HG02798 (cell line): ENCODE measurements around the gene HYAL1.
"Not testable (repeated sequence)": the region's sequence is repeated elsewhere in the genome, so short reads cannot be mapped to it uniquely, and the experiment has no call there.

Source experiments
- ATAC-seq: cut with Tn5 transposase; IDR thresholded peaks from one replicate; pipeline ENCODE4 v1.9.1; 2021; ENCODE audit warnings: mild to moderate bottlenecking; ENCODE audit not compliant: unreplicated experiment, poor library complexity

Gene HYAL1

DNA sequence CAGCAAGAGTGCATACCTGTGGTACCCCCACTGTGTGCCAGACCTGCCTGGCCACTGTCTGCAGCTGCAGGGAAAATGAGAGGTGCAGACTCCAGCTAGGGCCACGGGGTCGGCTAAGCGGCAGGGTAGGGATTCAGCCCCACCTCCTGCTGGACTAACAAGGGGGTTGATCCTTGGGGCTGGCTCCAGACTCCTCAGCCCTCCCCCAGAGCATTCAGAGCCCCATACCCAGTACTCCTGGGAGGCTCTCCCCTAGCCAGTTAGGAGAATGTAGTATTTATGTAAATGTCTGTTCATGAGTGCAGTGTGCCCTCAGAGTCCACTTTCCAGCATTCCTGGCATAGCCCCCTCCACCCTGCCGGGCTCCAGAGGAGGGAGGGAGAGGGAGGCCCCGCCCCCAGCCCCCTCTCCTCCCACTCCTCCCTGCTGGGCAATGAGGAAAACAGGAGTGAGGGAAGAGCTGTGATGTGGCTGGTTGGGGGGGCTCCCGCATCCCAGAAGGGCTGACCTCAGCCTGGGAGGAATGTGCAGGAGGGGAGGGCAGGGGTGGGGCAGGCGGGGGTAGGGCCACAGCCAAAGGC, 38.9 kb downstream of the HYAL1 start:
- ATAC-seq = no peak

DNA sequence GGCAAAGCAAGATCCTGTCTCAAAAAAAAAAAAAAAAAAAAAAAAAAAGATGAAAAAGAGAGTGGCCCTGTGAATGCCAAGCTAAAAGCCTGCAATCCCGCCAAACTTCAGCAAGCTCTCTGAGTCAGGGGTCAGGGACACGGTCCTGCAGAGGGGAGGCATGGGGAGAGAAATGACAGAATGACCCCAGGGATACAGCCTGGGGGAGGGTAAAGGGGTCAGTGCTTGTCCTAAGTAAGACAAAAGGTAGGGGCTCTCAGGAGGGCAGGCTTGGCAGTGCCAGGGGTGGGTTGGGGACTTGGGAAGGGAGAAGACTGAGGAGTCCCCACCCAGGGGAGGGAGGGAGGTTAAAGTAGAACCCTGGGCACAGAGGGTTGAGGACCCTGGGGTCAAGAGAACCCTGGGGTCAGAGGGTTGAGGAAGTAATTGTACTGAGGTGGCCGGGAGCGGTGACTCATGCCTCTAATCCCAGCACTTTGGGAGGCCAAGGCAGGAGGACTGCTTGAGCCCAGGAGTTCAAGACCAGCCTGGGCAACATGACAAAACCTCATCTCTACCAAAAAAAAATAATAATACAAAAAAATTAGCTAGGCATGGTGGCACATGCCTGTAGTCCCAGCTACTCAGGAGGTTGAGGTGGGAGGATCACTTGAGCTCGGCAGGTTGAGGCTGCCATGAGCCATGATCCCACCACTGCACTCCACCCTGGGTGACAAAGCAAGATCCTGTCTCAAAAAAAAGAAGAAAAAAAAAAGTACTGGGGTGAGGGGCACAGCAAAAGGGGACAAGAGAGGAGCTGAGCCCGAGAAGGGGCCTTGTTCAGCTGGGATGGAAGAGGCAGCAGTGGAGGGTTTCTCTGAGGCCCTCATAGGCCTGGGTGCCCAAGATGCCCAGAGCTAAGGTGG, 39.6 kb downstream of the HYAL1 start:
- ATAC-seq = no peak

GRCh38 chr3:50262778-50263177, 40.6 kb downstream of the HYAL1 start:
- no peak for ATAC-seq

DNA sequence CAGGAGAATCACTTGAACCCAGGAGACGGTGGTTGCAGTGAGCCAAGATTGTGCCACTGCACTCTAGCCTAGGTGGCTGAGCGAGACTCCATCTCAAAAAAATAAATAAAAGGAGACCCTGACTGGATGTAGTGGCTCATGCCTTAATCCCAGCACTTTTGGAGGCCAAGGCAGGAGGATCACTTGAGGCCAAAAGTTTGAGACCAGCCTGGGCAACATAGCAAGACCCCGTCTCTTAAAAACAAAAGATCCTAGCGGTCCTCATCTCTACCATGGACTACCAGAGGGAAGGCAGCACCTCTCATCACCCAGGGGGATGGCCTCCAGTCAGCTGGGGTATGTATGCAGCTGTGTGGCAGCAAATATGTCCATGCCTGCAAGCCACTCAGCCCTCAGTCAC, 41.2 kb downstream of the HYAL1 start:
- not testable (repeated sequence) for ATAC-seq

GRCh38 chr3:50261505-50261904, 41.9 kb downstream of the HYAL1 start:
- ATAC-seq = no peak

GRCh38 chr3:50260942-50261441, 42.4 kb downstream of the HYAL1 start:
- ATAC-seq = no peak

GRCh38 chr3:50260027-50260941, 43.1 kb downstream of the HYAL1 start:
- ATAC-seq = peak; percentile 93

- peak; percentile 17 for ATAC-seq
Observed at GRCh38 chr3:50259432-50260026, 43.8 kb downstream of the HYAL1 start.

- ATAC-seq = no peak
Observed at GRCh38 chr3:50258979-50259378, 44.4 kb downstream of the HYAL1 start.

DNA sequence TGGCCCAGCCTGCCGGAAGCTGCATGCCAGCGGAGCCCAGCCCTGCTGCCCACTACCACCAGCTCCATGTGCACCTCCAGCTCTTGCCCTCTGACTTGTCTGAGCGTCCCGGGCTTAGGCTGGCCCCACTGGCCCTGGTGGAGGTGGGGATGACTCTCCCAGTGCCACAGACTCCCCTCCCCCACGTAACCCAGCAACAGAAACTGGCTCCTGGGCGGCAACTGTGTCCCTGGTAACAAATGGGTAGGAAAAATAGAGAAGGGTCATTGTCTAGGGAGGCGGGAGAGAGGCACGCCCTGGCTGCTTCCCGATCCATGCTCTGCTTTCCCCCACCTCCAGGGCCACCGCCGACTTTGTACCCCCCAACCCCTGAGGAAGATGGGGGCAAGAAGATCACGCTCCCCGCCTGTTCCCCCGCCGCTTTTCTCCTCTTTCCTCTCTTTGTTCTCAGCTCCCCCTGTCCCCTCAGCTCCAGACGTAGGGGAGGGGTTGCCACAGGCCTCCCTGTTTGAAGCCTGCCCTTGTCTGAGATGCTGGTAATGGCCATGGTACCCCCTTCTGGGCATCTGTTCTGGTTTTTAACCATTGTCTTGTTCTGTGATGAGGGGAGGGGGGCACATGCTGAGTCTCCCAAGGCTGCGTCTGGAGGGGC, 45.2 kb downstream of the HYAL1 start:
- ATAC-seq = no peak

GRCh38 chr3:50256978-50257890, 46.1 kb downstream of the HYAL1 start:
- no peak for ATAC-seq

DNA sequence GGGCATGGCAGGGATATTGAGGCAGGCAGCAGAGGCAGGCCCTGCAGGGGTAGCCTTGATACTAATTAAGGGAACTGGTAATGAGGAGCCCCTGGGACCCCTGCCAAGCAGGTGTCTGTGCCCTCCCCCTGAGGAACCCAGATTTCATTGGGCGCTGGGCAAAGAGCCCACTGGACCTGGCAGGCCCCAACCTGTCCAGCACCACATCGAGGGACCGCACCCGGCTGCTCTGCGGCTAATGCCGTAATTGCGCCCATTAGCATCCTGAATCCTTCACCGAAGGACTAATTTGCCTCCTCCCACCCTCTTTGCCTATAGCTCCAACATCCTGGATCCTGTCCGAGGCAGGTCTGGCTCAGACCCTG, 48.1 kb downstream of the HYAL1 start:
- no peak for ATAC-seq

DNA sequence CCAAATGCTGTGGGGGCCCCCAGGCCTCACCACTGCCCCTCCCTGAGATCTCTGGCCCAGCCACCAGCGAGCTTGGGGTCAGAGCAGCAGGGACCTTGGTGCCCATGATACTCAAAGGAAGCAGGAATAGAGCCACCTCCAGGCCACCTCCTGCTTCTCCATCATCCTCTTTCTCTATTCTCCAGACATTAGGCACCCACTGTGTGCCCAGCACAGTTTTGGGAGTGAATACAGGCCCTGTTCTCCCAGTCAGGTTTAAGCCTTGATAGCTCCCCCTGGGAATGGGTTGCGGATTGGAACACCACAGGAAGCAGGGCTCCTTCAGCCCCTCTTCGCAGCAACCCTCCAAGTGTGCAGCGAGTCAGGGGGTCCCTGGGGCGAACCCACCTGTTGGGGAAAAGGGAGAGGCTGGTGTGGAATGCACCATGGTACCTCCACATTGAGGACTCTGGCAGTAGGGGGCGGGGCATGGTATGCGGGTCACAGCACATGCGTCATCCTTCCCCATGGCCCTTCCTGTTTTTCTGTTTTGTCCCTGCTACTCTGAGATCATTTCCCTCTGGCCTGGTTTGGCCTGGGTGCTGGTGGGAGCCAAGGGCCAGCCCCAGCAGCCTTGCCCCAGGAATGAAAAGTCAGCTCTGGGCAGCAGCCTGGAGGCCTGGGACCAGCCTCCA, 48.7 kb downstream of the HYAL1 start:
- ATAC-seq = no peak

DNA sequence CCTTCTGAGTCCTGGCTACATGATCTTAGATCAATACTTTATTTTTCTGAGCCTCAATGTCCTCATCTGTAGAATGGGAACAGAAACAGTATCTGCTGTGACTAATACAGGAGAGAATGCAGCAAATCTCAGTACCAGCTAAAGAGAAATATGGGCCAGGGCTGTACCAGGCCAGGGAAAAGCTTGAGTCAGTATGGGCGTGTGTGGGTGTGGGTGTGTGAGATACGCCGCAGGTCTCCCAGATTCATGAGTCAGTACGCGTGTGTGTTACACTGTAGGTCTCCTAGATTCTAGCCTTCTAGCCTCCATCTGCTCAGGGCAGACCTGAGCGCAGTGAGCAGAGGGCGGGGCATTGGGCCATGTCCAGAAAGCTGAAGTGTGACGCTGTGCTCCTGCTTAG, 52.2 kb downstream of the HYAL1 start:
- ATAC-seq = no peak

GRCh38 chr3:50250514-50250913, 52.9 kb downstream of the HYAL1 start:
- no peak for ATAC-seq
